HK-2 (cell line): Measurements from ENCODE around the gene PTPN23.
"Not testable (repeated sequence)": the region's sequence is repeated elsewhere in the genome, so short reads cannot be mapped to it uniquely, and the experiment has no call there.

Experiments
- DNase-seq: peaks from one replicate; pipeline ENCODE4 v3.0.0-alpha.2; 2018; ENCODE audit not compliant: unreplicated experiment

PTPN23 gene

GRCh38 chr3:47441796-47442551, 61.2 kb downstream of the PTPN23 start:
- no peak for DNase-seq

- no peak for DNase-seq
Measured at GRCh38 chr3:47443611-47443995, 62.8 kb downstream of the PTPN23 start.

DNA sequence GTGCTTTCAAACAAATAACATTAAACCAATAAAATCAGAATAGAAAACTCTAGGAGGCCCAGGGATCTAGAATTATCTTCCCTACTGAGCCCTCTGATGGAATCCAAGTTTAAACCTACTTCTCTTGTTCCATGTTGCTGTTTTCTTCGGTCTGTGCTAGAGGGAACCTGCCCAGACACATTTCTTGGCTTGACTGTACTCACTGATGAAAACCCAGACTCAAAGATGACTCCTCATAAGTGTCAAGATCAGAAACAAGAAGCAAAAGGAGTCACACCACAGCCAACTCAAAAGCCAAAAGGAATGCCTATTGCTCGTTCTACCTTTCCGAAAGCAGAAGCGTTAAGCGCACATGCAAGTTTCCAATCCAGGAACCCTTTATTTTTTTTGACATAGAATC, 63.3 kb downstream of the PTPN23 start:
- DNase-seq: no peak

DNA sequence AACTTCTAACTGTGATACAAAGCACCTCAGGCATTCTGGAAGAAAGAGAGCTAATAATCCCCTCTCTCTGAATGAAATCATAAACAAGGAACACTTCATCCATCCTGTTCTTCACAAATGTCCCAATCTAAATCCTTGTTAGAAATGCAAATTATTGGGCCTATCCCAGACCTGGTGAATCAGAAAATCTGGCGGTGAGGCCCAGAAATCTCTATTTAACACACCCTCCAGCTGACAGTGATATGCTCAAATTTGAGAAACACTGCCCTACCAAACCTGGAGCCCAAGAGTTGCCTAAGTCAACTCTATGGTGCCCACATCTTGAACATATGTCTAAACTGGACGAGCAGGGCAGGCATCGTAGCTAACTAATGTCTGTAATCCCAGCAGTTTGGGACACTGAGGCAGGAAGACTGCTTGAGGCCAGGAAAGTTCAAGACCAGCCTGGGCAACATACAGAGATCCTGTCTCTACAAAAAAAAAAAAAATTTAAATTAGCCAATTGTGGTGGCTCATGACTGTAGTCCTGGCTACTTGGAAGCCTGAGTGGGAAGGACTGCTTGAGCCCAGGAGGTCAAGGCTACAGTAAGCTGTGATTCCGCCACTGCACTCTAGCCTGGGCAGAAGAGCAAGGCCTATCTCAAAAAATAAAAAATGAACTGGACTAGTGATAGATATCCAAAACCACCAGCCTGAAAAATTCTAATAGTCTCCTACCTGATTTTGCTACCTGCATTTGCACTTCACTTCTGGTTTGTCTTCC, 71.8 kb downstream of the PTPN23 start:
- DNase-seq: no peak

- DNase-seq: no peak
Measured at GRCh38 chr3:47455806-47456452, 75.1 kb downstream of the PTPN23 start.

GRCh38 chr3:47456984-47457383, 76.2 kb downstream of the PTPN23 start:
- DNase-seq: no peak

- not testable (repeated sequence) for DNase-seq
Measured at GRCh38 chr3:47459534-47460085, 78.8 kb downstream of the PTPN23 start.
